ENCODE measurements around the gene PKP3.
"Not testable (repeated sequence)": the region's sequence is repeated elsewhere in the genome, so short reads cannot be mapped to it uniquely, and the experiment has no call there.

- not testable (repeated sequence) for TF ChIP-seq CTCF (IDR thresholded peaks at IDR 0.05; ENCODE audit: low read length); EZH2 (optimal IDR thresholded peaks at IDR 0.05; ENCODE audit: low read depth, low read length)
These were observed 7.2 kb downstream of the PKP3 start for GRCh38 chr11:401196-401595.
